GM21825 (cell line): Measurements from ENCODE around the gene STIM2.
A peak's percentile ranks its signal among the peaks of the same experiment; 100 is the strongest.

Experiments used
- ATAC-seq: cut with Tn5 transposase; IDR thresholded peaks from one replicate; pipeline ENCODE4 v1.9.1; 2021; ENCODE audit warnings: mild to moderate bottlenecking, moderate library complexity; ENCODE audit not compliant: unreplicated experiment

Gene STIM2

GRCh38 chr4:26996745-26997144 is 136.1 kb downstream of the STIM2 start:
- no peak for ATAC-seq

- no peak for ATAC-seq
Observed at GRCh38 chr4:26999689-27000088, 139.0 kb downstream of the STIM2 start.

GRCh38 chr4:27000122-27000521 is 139.5 kb downstream of the STIM2 start:
- ATAC-seq = no peak

DNA sequence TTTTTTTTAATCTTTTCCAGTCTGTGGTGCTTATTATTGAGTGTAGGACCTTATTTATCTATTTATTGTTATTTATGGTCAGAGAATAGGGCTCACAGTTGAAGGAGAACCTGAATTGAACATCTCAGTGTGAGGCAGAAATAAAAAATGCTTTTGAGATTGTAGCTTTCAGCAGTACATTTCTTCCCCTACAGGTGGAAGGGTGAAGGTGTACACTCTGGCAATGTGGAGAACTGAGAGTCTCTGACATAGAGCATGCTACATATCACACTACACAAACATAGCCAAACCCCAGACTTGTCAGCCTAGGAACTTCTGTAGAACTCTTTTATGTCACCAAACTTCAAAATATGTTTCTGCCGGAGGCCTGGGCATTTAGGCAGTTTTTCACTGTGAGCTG is 140.2 kb downstream of the STIM2 start:
- peak; percentile 79 for ATAC-seq

GRCh38 chr4:27001398-27002164 is 140.9 kb downstream of the STIM2 start:
- no peak for ATAC-seq

- no peak for ATAC-seq
Observed at GRCh38 chr4:27003642-27004113, 143.0 kb downstream of the STIM2 start.

- no peak for ATAC-seq
Observed at GRCh38 chr4:27005501-27005900, 144.9 kb downstream of the STIM2 start.

GRCh38 chr4:27005905-27006590 is 145.4 kb downstream of the STIM2 start:
- ATAC-seq = no peak

DNA sequence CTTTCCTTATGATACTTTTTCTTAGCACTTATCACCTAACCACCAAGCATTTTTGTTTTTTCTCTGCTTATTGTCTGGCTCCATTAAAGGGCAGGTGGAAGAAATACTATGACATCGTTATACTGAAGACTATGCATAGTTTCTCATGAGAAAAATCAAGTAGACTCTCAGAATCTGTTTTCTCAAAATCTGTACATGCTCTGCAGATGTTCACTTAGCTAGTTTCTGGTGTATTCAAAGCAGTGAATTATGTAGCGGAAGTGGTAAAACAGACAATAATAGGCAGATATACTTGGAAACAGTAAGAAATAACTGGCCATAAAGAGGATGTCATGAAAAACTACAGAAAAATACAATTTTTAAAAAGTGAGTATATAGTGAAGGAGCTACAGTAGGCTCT is 146.0 kb downstream of the STIM2 start:
- no peak for ATAC-seq

- no peak for ATAC-seq
Observed at GRCh38 chr4:27007507-27007906, 146.9 kb downstream of the STIM2 start.

GRCh38 chr4:27008679-27009078 is 148.0 kb downstream of the STIM2 start:
- ATAC-seq = no peak

DNA sequence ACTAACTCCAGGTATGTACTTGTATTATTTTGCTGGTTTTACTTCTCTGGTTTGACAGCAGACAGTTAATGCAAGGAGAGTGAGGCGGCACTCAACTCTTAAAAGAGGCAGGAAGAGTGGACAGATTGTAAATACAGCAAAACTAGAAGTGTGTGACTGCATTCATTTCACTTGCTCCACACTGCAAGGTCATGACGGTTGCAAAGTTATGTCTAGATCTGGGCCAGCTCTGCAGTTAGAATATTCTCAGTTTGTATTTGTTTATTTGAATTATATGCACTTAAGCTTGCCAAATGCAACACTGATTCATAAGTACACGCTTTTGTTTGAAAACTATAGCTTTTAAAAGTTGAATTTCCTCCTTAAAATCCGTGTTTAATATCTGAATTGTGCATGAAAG is 148.9 kb downstream of the STIM2 start:
- no peak for ATAC-seq

DNA sequence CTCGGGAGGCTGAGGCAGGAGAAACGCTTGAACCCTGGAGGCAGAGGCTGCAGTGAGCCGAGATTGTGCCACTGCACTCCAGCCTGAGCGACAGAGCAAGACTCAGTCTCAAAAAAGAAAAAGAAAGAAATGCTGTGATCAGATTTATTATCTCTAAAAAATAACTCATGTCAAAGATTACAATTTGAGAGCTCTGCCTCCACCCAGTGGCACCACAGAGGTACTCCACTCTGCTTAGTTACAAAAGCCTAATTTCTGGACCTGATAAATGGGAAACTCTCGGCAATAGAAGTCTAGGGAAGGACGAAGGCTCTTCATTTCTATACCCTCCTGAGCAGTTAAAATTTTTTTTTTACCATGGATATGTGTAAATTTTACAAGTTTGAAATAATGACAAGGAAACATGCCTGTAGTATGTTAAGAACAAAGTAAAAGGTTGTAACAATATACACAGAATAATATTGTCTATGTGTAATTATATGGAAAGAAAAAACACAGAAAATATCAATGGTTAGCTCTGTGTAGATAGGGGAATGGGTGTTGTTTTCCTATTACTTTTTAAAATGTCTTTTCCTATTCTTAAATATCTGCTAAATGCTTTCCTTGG is 149.8 kb downstream of the STIM2 start:
- ATAC-seq = peak; percentile 90

- no peak for ATAC-seq
Observed at GRCh38 chr4:27011401-27011800, 150.8 kb downstream of the STIM2 start.

DNA sequence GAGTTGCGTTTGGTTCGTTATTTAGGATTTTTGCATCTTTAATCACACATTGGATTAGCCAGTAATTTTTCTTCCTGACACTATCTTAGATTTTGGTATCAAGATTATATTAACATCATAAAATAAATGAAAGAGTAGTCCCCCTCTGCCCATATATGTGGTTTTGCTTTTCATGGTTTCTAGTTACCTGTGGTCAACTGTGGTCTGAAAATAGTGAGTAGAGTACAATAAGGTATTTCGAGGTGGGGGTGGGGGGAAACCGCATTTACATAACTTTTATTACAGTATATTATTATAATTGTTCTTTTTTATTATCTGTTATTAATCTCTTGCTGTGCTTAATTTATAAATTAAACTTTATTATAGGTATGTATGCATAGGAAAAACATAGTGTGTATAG is 152.4 kb downstream of the STIM2 start:
- no peak for ATAC-seq

DNA sequence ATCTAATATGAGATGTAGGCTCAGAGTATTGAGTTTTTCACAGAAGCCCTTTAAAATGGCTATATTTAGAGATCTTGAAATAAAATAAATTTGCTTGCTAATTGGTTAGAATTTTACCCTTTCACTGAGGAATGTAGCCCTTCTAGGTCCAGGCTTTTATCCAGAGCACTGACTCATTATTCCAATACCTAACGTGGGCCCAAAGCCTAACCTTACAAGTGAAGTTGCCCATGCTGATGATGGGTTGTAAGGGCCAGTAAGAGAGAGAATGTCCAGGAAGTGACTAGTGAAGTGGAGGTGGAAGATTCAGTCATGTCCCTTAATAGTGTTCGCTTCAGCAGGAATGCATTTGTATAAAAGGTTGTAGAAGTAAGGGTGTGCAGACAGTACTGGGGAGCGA is 155.9 kb downstream of the STIM2 start:
- no peak for ATAC-seq

DNA sequence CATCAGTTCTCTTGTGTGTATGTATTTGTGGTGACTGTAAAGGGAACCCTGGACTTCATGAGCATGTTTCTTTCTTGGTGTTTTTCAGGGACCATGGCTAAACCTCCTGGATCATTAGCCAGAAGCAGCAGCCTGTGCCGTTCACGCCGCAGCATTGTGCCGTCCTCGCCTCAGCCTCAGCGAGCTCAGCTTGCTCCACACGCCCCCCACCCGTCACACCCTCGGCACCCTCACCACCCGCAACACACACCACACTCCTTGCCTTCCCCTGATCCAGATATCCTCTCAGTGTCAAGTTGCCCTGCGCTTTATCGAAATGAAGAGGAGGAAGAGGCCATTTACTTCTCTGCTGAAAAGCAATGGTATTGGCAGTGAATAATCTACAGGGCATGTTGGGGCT is 157.0 kb downstream of the STIM2 start:
- ATAC-seq = no peak

GRCh38 chr4:27018076-27018475 is 157.4 kb downstream of the STIM2 start:
- no peak for ATAC-seq

GRCh38 chr4:27018910-27019309 is 158.3 kb downstream of the STIM2 start:
- no peak for ATAC-seq

DNA sequence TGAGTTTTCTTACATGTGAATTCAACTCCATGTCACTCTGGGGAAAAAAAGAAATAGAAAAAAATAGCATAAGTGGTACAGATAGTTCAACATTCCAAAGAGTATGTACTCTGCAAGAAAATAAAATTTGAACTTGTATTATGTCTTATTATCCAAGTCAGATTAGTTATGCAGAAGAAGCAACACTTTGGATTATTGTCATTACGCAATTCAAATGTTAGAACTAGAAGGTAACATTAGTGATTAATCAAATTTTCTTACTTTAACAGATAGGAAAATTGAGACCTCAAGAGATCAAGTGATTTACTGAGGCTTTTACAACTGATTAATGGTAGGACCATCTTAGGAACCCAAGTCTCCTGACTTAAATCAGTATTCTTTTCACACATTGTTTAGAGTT is 159.1 kb downstream of the STIM2 start:
- no peak for ATAC-seq

GRCh38 chr4:27020203-27020602 is 159.6 kb downstream of the STIM2 start:
- ATAC-seq = no peak

DNA sequence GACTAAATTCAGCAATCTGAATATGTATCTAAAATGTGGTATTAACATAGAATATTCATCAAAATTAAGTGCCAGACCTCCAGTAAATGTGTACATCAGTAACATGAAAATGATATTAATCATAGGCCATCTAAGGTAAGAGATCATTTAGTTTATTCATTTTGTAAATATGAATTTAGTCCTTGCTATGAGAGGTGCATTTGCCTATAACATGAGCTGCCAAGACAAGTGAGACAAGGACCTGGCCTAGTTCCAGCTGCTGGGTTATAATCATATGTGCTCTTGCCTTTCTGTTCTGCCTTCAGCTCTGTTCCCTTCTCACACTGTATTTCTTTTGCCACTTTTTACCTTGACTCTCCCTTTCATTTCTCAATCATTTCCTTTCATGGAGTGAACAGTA is 160.0 kb downstream of the STIM2 start:
- ATAC-seq = no peak
